GM12878 (cell line): ENCODE measurements around the gene CD7.

ENCODE experiments used
- BCL3 ChIP-seq: IDR thresholded peaks from 2 replicates; pipeline ENCODE4 v1.6.1; 2011; ENCODE audit warnings: borderline replicate concordance, low read depth, mild to moderate bottlenecking, moderate library complexity, low read length; ENCODE audit not compliant: insufficient read depth, poor library complexity, severe bottlenecking
- CBX5 ChIP-seq: sonication (generic); IDR thresholded peaks from 2 replicates; pipeline ENCODE4 v1.6.1; 2016; ENCODE audit warnings: low read depth, moderate library complexity, mild to moderate bottlenecking, inconsistent platforms
- CTCF ChIP-seq, 3 experiments: IDR thresholded peaks in 2 of 3; conservative IDR thresholded peaks in 1 of 3; 2 replicates each; pipeline ENCODE4 v1.5.1; 2011; ENCODE audit warnings: low read depth in 3 of 3, low read length in 3 of 3, mild to moderate bottlenecking in 3 of 3, control low read depth in 2 of 3, moderate library complexity in 2 of 3, inconsistent platforms in 1 of 3, mixed read lengths in 1 of 3; ENCODE audit not compliant: control insufficient read depth in 2 of 3, insufficient read depth in 1 of 3; ENCODE audit errors: extremely low read depth in 1 of 3
- EED ChIP-seq: sonication (generic); IDR thresholded peaks from 2 replicates; pipeline ENCODE4 v1.6.1; 2016; ENCODE audit warnings: antibody characterized with exemption, low read depth
- EZH2 ChIP-seq: IDR thresholded peaks from 2 replicates; pipeline ENCODE4 v1.6.1; 2012; ENCODE audit warnings: low read depth, mild to moderate bottlenecking, control low read depth, inconsistent platforms, low read length, borderline replicate concordance; ENCODE audit not compliant: control insufficient read depth
- GABPA ChIP-seq: IDR thresholded peaks from 2 replicates; pipeline ENCODE4 v1.6.1; 2014; ENCODE audit warnings: antibody characterized with exemption, low read depth, mild to moderate bottlenecking, inconsistent platforms
- NBN ChIP-seq: fragments of 450-650 bp; IDR thresholded peaks from 2 replicates; pipeline ENCODE4 v1.6.1; 2016
- POLR2A ChIP-seq: IDR thresholded peaks from 2 replicates; pipeline ENCODE4 v1.6.1; 2011; ENCODE audit warnings: low read depth, mild to moderate bottlenecking, low read length
- POU2F2 ChIP-seq: IDR thresholded peaks from 3 replicates; pipeline ENCODE4 v1.6.1; 2011; ENCODE audit warnings: low read depth, mild to moderate bottlenecking, low read length, borderline replicate concordance
- SUZ12 ChIP-seq: fragments of 200-600 bp; sonication (generic); IDR thresholded peaks from one replicate; pipeline ENCODE4 v1.6.1; 2018; ENCODE audit warnings: antibody characterized with exemption, mild to moderate bottlenecking; ENCODE audit not compliant: unreplicated experiment
- USF1 ChIP-seq: IDR thresholded peaks from 2 replicates; pipeline ENCODE4 v1.6.1; 2011; ENCODE audit warnings: borderline replicate concordance, low read depth, mild to moderate bottlenecking, moderate library complexity, mixed read lengths, low read length; ENCODE audit not compliant: insufficient read depth; ENCODE audit errors: extremely low read length

- no peak for TF ChIP-seq GABPA
- no peak for TF ChIP-seq CTCF (IDR thresholded peaks at IDR 0.05 in 2 of 3, conservative IDR thresholded peaks at IDR 0.05 in 1 of 3; ENCODE audit: control insufficient read depth in 2 of 3, extremely low read depth in 1 of 3, insufficient read depth in 1 of 3, low read depth in 3 of 3, low read length in 3 of 3)
- TF ChIP-seq POU2F2, result no peak
- TF ChIP-seq SUZ12, result no peak
- no peak for TF ChIP-seq POLR2A
- no peak for TF ChIP-seq CBX5
- no peak for TF ChIP-seq BCL3
- no peak for TF ChIP-seq EED
- TF ChIP-seq USF1, result no peak
- no peak for TF ChIP-seq NBN
- no peak for TF ChIP-seq EZH2
Observed at GRCh38 chr17:82327289-82327688, 9.9 kb upstream of the CD7 start.
